HG03039 (cell line): ENCODE results near the gene IGFL1.
"Not testable (repeated sequence)": the region's sequence is repeated elsewhere in the genome, so short reads cannot be mapped to it uniquely, and the experiment has no call there.

Experiments
- ATAC-seq: cut with Tn5 transposase; IDR thresholded peaks from one replicate; pipeline ENCODE4 v1.9.1; 2021; ENCODE audit warnings: mild to moderate bottlenecking, moderate library complexity; ENCODE audit not compliant: unreplicated experiment

Gene IGFL1

DNA sequence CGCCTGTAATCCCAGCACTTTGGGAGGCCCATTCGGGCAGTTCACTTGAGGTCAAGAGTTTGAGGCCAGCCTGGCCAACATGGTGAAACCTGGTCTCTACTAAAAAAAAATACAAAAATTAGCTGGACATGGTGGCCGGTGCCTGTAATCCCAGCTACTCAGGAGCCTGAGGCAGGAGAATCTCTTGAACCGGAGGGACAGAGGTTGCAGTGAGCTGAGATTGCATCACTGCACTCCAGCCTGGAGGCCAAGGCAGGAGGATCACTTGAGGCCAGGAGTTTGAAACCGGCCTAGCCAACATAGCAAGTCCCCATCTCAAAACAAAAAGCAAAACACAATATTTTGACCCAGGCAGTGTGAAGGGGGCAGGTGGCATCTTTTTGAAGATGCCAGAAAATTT lies 35.3 kb downstream of the IGFL1 start:
- not testable (repeated sequence) for ATAC-seq

DNA sequence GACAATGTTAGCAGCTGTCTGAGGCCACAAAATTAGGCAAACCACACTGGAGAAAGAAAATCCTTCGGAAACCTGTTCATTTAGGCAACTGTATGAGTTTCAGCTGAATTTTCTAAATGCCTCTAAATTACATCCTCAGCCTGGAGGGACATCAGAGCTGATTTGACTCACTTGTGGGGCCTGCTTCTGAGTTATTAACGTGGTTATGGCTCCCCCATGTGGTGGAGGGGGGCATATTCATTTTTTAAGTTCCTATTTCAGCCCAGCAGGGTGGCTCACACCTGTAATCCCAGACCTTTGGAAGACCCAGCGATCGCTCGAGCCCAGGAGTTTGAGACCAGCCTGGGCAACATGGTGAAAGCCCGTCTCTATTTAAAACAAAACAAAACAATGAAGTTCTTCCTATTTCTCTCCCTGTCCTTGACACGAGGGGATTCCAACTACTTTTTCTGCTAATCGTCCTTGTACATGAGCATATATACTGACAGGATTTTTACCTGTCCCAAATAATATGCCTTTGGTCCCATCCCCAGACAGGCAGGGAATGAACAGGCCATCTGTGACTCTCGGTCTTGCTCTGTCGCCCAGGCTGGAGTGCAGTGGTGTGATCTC lies 35.8 kb downstream of the IGFL1 start:
- ATAC-seq, result no peak

DNA sequence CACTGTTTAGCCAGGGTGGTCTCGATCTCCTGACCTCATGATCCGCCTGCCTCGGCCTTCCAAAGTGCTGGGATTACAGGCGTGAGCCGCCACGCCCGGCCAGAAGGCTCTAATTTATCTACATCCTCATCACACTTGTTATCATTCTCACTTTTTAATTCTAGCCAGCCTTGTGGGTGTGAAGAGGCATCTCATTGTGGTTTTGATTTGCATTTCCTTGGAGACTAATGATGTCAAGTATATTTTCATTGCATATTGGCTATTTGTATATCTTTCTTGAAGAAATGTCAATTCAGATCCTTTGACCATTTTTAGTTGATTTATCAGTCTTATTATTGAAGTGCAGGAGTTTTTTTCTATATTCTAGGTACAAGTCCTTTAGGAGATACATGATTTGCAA lies 39.6 kb downstream of the IGFL1 start:
- no peak for ATAC-seq

DNA sequence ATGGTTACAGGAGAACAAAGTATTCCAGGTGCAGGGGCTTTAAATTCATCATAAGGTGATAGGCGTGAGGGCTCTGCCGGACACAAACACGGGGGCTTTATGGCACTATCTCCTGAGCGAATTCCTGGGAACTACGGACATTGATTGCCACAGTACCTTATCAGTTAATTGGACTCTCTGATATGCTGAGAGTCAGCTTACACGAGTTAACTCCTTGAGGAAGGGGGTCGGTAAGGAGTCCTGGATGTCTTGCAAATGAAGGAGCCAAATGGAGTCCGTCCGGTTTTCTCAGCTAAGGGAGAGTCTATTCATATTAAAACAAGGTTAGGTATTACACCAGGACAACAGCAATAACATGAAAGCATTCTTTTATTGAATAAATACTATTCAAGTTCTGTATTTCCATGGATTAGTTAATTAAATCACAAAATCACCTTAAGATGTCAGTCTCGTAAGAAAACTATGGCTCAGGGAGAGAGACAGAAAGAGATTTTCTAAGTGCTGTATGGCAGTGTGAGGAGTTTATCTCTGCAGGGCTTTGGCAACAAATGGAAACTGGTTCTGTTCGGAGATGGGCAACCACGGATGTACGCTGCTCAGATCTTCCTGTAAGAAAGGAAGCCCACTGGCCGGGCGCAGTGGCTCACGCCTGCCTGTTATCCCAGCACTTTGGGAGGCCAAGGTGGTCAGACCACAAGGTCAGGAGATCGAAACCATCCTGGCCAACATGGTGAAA lies 41.1 kb downstream of the IGFL1 start:
- no peak for ATAC-seq

DNA sequence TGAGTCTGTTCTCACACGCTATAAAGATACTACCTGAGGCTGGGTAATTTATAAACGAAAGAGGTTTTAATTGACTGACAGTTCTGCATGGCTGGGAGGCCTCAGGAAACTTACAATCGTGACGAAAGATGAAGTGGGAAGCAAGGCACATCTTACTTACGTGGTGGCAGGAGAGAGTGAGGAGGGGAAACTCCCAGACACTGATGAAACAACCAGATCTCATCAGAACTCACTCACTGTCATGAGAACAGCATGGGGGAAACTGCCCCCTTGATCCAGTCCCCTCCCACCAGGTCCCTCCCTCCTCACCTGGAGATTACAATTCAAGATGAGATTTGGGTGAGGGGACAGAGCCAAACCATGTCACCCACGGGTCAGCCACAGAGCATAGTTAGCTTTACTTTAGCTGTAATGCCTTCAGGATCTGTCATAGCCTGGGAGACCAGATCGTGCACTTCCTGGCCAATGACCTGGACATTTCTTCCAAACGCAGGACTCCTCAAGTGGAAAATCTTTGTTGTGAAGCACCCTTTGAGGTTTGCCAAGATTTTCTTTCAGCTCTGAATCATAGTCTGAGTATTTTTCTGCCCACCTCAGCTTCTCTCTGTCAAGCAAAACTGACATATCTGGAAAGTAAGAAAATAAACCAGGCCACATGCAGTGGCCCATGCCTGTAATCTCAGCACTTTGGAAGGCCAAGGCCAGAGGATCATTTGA lies 42.1 kb downstream of the IGFL1 start:
- ATAC-seq, result no peak

DNA sequence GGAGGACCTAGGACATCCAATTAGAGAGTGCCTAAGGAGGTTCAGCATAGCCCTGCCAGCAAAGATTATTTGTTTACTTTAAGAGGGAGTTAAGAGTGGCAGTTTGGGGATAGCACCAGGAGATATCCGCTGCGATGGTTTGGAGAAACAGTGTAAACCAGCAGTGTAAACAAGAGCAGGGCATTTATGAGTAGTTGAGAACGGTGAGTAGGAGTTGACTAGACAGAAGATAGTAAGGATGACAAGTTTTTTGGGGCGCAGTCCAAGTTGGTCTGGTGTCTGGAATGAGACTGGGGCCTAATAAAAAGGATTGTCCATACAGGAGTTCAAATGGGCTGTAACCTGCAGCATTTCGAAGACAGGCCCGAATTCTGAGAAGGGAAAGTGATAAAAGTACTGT lies 44.4 kb downstream of the IGFL1 start:
- ATAC-seq, result not testable (repeated sequence)

DNA sequence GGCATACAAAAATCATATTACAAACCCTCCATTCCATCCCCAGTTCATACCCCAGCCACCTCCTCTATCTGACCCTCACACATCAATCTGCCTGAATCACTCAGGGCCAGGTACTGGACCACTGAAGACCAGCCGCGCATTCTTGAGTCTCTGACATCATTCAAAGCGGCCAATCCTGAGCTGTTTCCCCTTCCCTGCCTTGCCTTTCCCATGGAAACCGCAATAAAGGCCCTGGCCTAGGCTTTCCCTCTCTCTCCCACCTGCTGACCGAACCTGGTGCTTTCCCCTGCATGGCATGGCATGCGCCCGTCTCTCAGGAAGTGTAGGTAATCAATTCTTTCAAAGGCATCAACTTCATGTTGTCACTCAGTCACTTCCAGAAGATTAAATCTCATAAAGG lies 49.6 kb downstream of the IGFL1 start:
- no peak for ATAC-seq
